Spinal cord (tissue), 10 donors: ENCODE results near the gene FASTKD3. TPM values are rescaled to one million over a fixed set of nuclear protein-coding genes. Genes with fewer than 3 reads are reported as not detected.

Source experiments
- DNase-seq, 6 donors: peaks; one replicate each; pipeline versions ENCODE4 v3.0.0 to v3.0.0-alpha.2; 2013 to 2015; ENCODE audit warnings: low spot score in 6 of 6, low read depth in 4 of 6
- H3K27ac ChIP-seq: one replicate; pipeline ENCODE4 v1.5.1; 2013; ENCODE audit warnings: low read depth, low read length, control low read depth
- H3K27me3 ChIP-seq: one replicate; pipeline ENCODE4 v1.6.1; 2013; ENCODE audit warnings: low read length; ENCODE audit not compliant: control insufficient read depth, insufficient read depth
- H3K36me3 ChIP-seq: one replicate; pipeline ENCODE4 v1.6.1; 2013; ENCODE audit warnings: low read length; ENCODE audit not compliant: control insufficient read depth, insufficient read depth
- H3K4me1 ChIP-seq: one replicate; pipeline ENCODE4 v1.6.1; 2013; ENCODE audit warnings: low read length; ENCODE audit not compliant: control insufficient read depth, insufficient read depth
- H3K4me3 ChIP-seq: one replicate; pipeline ENCODE4 v1.5.1; 2013; ENCODE audit warnings: low read depth, low read length, control low read depth
- H3K9me3 ChIP-seq: one replicate; pipeline ENCODE4 v1.6.1; 2013; ENCODE audit warnings: low read length; ENCODE audit not compliant: control insufficient read depth, insufficient read depth
- WGBS: methylation state at CpG from one replicate; pipeline ENCODE4 v1.1.5; 2013; ENCODE audit warnings: missing lambda C conversion rate; ENCODE audit not compliant: insufficient coverage; 5-methylcytosine and 5-hydroxymethylcytosine counted together
- polyA plus RNA-seq, 2 donors: library from polyadenylated mRNA; unstranded; fragments of 120-200 nt; gene quantifications; one replicate each; pipeline ENCODE4 v1.2.1, GENCODE V29; 2013; ENCODE audit not compliant: insufficient read length in 2 of 2
- total RNA-seq, 2 donors: library from RNA; depleted of rRNA in 1 of 2; stranded (reverse); fragments of 120-200 nt in 1 of 2; fragments of >200 nt in 1 of 2; gene quantifications; one replicate each; pipeline versions ENCODE4 v1.2.3 to v1.2.4, GENCODE V29; 2013 to 2014
- donor health status: healthy.

The FASTKD3 gene
- total and polyA plus RNA-seq, 4 donors, result 11.8 to 25.7 (median 17.7) TPM

DNA sequence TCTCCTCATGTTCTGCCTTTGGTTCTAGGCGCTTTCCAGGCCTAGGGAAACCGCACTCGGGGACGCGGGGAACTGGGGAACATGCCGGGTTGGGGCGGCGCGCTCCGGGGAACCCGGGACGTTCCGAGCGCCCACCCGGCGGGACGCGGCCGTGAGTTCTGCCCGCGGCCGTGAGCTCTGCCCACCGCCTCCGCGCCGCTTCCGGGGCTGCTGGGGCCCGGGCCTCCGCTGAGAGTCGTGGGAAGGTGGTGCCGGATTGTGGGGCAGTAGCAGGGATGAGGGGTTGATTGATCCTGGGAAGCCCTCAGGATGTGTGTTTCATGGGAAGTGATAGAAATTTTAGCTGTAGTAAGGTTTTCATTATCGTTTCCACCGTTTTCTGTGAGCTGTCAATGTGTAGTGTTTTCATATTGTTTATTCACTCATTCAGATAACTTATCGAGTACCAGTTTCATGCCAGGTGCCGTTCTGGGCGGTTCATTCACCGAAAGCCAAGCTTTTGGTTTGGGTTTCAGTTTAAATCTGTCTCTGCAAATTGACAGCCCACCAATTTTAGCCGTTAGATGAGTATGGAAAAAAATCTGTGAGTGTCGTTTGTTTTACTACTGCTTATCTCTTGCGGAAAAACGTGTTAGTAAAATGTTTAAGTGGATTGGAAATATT lies 774 bp upstream of the FASTKD3 start:
- DNase-seq, result peak in 1 of 6 donors; percentile 20
- H3K36me3 ChIP-seq, result no peaks in the 10 kb centered on the region
- H3K9me3 ChIP-seq, result no peaks in the 10 kb centered on the region
- no peak overlapping the region for H3K27ac ChIP-seq
- H3K4me1 ChIP-seq, result no peaks in the 10 kb centered on the region
- H3K27me3 ChIP-seq, result no peaks in the 10 kb centered on the region
- H3K4me3 ChIP-seq, result peak overlapping the region; percentile 81
- WGBS, result under 1% methylated on average over 34 of the region's 41 CpGs

DNA sequence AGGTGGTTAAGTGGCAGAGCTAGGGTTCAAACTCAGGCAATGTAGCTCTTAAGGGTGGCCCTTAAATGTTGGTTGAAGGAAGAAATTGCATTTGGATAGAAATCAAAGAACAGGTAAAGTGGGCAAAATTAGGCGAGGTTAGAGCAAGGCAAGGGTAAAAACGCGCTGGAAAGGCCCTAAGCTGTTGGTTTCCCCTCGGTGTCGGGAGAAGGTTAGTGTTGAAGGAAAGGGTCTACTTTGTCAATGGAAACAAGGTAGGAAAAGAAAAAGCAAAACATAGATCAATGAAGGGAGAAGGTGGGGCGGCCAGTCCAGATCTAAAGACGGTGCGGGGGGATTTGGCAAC lies 431 bp downstream of the FASTKD3 start:
- Histone ChIP-seq H3K27ac (peak overlapping the region; percentile 33), H3K9me3 (no peaks in the 10 kb centered on the region), H3K36me3 (peaks cover 3% of the 10 kb centered on the region), H3K4me1 (no peaks in the 10 kb centered on the region), H3K27me3 (no peaks in the 10 kb centered on the region), H3K4me3 (peak overlapping the region; percentile 81)
- no peak for DNase-seq
- WGBS, result 0% methylated on average over 8 of the region's 8 CpGs

DNA sequence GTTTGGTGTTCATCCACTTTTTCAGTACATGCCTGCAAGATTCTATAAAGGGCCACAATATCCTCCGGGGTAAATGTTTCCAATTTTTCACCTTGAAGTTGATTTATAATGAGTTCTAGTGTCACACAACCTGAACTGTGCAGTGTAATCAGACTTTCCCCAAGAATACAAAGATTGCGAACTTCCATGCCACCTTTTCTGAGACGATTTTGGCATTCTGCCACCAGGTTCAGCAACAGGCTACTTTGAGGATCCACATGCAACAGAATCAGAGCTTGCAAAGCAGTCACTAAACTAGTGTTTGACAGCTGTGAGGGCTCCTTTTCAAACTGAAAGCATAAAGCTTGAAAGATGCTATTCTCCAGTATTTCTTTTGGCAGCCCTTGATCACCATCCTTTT lies 1.6 kb downstream of the FASTKD3 start:
- DNase-seq, result peak in 1 of 6 donors; percentile 21
- H3K4me1 ChIP-seq, result no peaks in the 10 kb centered on the region
- H3K27ac ChIP-seq, result no peak overlapping the region
- no peaks in the 10 kb centered on the region for H3K27me3 ChIP-seq
- no peak overlapping the region for H3K4me3 ChIP-seq
- 77% methylated on average over 2 of the region's 3 CpGs for WGBS
- H3K9me3 ChIP-seq, result no peaks in the 10 kb centered on the region
- H3K36me3 ChIP-seq, result peaks cover 3% of the 10 kb centered on the region

GRCh38 chr5:7866196-7866595 lies 2.6 kb downstream of the FASTKD3 start:
- Histone ChIP-seq H3K27me3 (no peaks in the 10 kb centered on the region), H3K36me3 (peaks cover 6% of the 10 kb centered on the region), H3K4me1 (no peaks in the 10 kb centered on the region), H3K27ac (no peak overlapping the region), H3K9me3 (no peaks in the 10 kb centered on the region), H3K4me3 (no peak overlapping the region)
- WGBS, result 100% methylated on average over 1 of the region's 2 CpGs
- DNase-seq, result no peak

GRCh38 chr5:7857926-7858632 lies 10.8 kb downstream of the FASTKD3 start:
- H3K27ac ChIP-seq, result no peak overlapping the region
- WGBS, result no CpG with 5 or more reads among the region's 9 CpGs

GRCh38 chr5:7857361-7857760 lies 11.5 kb downstream of the FASTKD3 start:
- no peak overlapping the region for H3K27ac ChIP-seq
- no peaks in the 10 kb centered on the region for H3K4me1 ChIP-seq
- H3K4me3 ChIP-seq, result no peak overlapping the region
- no peaks in the 10 kb centered on the region for H3K27me3 ChIP-seq
- no peak for DNase-seq
- H3K9me3 ChIP-seq, result no peaks in the 10 kb centered on the region
- WGBS, result 79% methylated on average over 5 of the region's 5 CpGs
- H3K36me3 ChIP-seq, result peaks cover 10% of the 10 kb centered on the region

More at GRCh38 chr5:7857926-7858632, 10.8 kb downstream of the FASTKD3 start:
- Histone ChIP-seq H3K4me3 (no peak overlapping the region), H3K36me3 (peaks cover 10% of the 10 kb centered on the region), H3K4me1 (no peaks in the 10 kb centered on the region), H3K9me3 (no peaks in the 10 kb centered on the region), H3K27me3 (no peaks in the 10 kb centered on the region)
- DNase-seq, result no peak

DNA sequence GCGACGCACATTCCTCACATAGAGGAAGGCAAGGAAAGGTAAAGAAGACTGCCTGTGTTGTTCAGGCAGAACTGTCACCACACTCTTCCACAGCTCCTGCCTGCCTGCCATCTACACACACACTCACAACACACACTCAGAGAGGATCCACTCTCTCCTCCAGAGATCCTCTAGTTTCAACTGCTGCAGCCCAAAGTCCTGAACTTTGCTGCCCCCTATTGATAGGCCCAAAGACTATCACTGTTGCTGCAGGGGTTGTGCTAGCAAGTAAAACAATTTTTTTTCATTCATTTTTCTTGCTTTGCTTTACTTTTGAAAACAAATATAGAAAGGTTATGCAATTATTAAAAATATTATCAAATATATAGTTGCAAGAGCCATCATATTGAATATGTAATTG lies 12.0 kb downstream of the FASTKD3 start:
- no peaks in the 10 kb centered on the region for H3K4me1 ChIP-seq
- H3K9me3 ChIP-seq, result no peaks in the 10 kb centered on the region
- WGBS, result no CpG with 5 or more reads among the region's 2 CpGs
- no peaks in the 10 kb centered on the region for H3K27me3 ChIP-seq
- peak in 2 of 6 donors; percentile 78 to 94 for DNase-seq
- H3K36me3 ChIP-seq, result peaks cover 9% of the 10 kb centered on the region
- no peak overlapping the region for H3K4me3 ChIP-seq
- H3K27ac ChIP-seq, result no peak overlapping the region

DNA sequence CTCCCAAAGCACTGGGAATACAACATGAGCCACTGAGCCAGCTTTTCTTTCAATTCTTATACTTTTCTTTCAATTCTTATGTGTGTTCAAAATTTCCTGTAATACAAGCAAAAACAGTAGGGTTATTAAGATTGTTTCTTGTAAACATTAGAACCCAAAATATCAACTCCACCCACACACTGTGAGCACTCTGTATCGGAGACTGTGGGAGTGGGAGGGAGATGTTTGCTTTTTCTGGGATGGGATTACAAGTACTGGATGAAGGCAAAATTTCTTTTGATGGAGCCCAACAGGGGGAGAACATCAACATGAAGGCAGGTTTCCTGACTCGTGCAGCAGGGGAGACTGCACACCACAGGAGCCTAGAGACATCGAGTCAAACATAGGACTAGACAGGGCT lies 13.2 kb downstream of the FASTKD3 start:
- Histone ChIP-seq H3K27me3 (no peaks in the 10 kb centered on the region), H3K36me3 (peaks cover 8% of the 10 kb centered on the region), H3K4me3 (no peak overlapping the region), H3K27ac (no peak overlapping the region), H3K4me1 (peaks cover 6% of the 10 kb centered on the region), H3K9me3 (no peaks in the 10 kb centered on the region)
- WGBS, result 63% methylated on average over 2 of the region's 3 CpGs
- DNase-seq, result no peak

DNA sequence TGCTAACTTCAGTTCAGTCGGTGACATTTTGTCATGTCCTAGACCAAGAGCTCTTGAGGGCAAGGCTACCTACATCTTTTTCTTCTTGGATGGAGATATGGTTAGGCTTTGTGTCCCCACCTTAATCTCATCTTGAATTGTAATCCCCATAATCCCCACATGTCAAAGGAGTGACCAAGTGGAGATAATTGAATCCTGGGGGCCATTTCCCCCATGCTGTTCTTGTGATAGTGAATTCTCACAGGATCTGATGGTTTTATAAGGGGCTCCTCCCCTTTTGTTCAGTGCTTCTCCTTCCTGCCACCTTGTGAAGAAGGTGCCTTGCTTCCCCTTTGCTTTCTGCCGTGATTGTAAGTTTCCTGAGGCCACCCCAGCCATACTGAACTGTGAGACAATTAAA lies 15.8 kb downstream of the FASTKD3 start:
- WGBS, result no CpG with 5 or more reads among the region's 2 CpGs
- H3K4me3 ChIP-seq, result no peak overlapping the region
- peaks cover 18% of the 10 kb centered on the region for H3K4me1 ChIP-seq
- H3K36me3 ChIP-seq, result no peaks in the 10 kb centered on the region
- no peak overlapping the region for H3K27ac ChIP-seq
- no peaks in the 10 kb centered on the region for H3K9me3 ChIP-seq
- DNase-seq, result no peak
- H3K27me3 ChIP-seq, result no peaks in the 10 kb centered on the region

GRCh38 chr5:7852542-7852941 lies 16.3 kb downstream of the FASTKD3 start:
- no CpG with 5 or more reads among the region's 1 CpG for WGBS
- H3K4me3 ChIP-seq, result no peak overlapping the region

More at GRCh38 chr5:7852542-7852941, 16.3 kb downstream of the FASTKD3 start:
- Histone ChIP-seq H3K27ac (no peak overlapping the region), H3K4me1 (peaks cover 18% of the 10 kb centered on the region), H3K27me3 (no peaks in the 10 kb centered on the region), H3K36me3 (no peaks in the 10 kb centered on the region), H3K9me3 (no peaks in the 10 kb centered on the region)
- no peak for DNase-seq
